ELR (cell line): Measurements from ENCODE around the gene ZMYND11.
"Not testable (repeated sequence)": the region's sequence is repeated elsewhere in the genome, so short reads cannot be mapped to it uniquely, and the experiment has no call there.

Experiments used
- DNase-seq: peaks from one replicate; pipeline ENCODE4 v3.0.0-alpha.2; 2015; ENCODE audit warnings: low read depth

ZMYND11 gene

DNA sequence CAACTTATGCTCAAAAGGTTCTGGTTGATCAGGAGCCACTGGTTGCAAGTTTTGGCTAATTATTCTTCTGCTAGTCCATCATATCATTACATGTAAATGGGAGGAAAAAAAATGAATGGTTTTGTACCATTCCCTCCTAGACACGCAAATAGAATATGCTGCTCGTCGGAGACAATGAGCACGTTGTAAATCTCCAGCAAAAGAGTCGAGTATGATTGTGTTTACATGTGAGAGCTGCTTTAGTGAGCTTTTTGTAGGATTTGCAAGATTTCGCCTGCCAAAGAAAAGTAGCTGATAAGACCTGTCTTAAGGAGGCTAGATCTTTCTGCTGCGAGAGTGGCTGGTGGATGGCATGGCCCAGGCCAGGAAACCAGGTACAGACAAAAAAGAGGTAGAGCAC, 109.0 kb downstream of the ZMYND11 start:
- DNase-seq = no peak

DNA sequence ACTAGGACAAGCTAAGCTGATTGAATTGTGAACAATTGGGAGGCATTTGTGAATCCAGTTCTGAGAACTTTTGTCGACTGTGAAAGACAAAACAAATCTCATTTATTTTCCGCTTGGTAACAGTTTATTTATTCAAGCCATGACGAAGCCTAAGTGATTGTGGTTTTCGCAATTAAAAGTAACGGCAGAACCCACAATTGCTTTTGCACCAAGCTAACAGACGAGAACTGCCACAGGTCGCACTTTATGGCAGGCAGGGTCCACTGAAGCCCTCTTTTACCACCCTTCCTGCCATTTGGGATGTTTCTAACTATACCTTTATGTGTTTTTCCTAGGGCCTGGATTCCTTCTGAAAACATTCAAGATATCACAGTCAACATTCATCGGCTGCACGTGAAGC, 111.2 kb downstream of the ZMYND11 start:
- DNase-seq = no peak

DNA sequence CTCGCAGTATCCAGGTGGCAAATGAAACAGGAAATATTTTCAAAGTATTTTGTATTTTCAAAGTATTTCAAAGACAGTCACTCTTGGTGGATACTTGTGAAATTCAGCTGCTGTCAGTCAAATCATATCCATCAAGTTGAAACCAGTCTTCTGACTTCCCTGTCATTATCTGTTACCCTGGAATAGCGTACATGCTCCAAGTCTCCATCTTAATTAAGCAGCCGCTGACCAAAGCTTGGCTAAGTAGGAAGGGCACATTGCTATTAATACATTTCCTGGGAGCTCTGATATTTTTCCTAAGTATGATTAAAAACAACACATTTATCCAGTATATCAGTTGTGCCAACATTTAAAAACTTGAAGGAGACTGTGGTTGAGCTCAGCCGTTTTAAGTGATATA, 112.2 kb downstream of the ZMYND11 start:
- no peak for DNase-seq

DNA sequence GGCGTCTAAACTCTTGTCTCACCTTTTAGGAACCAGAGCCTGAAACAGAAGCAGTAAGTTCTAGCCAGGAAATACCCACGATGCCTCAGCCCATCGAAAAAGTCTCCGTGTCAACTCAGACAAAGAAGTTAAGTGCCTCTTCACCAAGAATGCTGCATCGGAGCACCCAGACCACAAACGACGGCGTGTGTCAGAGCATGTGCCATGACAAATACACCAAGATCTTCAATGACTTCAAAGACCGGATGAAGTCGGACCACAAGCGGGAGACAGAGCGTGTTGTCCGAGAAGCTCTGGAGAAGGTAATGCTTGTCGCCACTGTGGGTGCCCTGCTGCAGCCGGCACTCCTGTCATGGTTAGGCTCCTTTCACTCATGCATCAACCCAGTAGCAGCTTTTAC, 113.1 kb downstream of the ZMYND11 start:
- no peak for DNase-seq

DNA sequence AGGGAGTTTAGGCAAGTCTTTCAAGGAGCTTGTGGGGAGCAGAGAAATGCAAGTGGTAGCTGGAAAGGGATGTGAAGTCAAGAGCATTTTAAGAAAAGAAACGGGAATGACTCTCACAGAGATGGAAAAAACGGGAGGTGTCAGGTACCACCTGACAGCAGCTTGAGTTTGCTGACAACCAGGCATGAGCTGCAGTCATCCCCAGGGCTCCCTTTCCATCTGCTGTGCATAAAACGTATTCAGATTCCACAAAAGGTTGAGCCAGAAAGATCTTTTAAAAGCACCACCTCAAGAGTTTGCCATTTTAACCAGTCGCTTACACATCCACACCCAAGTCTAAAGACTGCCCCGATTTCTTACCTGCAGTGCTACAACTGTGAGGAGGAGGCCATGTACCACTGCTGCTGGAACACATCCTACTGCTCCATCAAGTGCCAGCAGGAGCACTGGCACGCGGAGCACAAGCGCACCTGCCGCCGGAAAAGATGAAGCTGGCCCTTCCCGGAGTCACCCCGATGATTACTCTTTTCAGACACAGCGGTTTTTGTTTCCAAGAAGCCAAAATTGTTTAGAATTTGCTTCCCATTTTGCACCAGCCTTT, 116.8 kb downstream of the ZMYND11 start:
- no peak for DNase-seq

DNA sequence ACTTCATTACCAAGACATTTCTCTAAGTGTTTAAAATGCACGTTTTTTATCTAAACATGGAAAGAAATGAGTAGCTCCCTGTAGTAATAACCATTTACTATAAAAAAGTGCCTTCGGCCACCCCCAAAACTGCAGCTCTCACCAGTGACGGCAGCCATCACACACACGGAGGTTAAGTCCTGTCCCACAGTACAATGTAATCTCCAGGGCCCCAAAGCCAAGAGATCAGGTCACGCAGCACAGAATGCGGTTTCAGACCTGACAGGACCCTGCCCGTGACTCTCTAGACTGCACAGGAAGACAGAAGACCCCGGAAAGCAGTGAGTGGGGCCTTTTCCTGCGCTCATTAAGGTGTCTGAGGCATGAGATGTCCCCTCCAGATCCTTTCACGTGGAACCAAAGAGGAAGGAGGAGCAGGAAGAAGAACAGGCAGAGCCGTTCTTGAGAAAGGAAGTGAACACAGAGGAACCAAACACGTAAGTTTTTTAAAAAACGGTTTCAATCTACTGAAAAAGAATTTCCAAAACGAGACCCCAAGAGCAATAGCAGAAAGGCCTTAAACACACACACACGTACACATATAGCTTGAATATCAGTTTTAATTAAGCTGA, 125.7 kb downstream of the ZMYND11 start:
- DNase-seq = no peak

DNA sequence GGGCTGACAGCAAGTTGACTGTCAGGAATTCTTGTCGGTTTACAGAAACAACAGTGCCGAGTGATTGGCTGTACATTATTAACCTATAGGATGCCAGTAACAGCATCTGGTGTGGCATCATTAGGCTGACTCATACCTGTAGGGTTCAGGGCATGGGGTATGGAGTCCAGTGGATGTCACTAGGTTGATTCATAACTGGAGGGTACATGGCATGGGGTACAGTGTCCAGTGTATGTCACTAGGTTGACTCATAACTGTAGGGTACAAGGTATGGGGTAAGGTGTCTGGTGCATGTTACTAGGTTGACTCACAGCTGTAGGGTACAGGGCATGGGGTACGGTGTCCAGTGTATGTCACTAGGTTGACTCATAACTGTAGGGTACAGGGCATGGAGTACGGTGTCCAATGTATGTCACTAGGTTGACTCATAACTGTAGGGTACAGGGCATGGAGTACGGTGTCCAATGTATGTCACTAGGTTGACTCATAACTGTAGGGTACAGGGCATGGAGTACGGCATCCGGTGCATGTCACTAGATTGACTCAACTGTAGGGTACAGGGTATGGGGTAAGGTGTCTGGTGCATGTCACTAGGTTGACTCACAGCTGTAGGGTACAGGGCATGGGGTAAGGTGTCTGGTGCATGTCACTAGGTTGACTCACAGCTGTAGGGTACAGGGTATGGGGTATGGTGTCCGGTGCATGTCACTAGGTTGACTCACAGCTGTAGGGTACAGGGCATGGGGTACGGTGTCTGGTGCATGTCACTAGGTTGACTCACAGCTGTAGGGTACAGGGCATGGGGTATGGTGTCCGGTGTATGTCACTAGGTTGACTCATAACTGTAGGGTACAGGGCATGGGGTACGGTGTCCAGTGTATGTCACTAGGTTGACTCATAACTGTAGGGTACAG, 129.2 kb downstream of the ZMYND11 start:
- DNase-seq = peak; percentile 15

DNA sequence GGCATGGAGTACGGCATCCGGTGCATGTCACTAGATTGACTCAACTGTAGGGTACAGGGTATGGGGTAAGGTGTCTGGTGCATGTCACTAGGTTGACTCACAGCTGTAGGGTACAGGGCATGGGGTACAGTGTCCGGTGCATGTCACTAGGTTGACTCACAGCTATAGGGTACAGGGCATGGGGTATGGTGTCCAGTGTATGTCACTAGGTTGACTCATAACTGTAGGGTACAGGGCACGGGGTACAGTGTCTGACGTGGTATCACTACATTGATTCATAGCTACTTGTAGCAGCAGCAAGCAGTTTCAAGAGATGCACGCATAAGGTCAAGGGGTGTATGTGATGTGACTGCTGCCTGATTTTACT, 129.8 kb downstream of the ZMYND11 start:
- DNase-seq = peak; percentile 33

DNA sequence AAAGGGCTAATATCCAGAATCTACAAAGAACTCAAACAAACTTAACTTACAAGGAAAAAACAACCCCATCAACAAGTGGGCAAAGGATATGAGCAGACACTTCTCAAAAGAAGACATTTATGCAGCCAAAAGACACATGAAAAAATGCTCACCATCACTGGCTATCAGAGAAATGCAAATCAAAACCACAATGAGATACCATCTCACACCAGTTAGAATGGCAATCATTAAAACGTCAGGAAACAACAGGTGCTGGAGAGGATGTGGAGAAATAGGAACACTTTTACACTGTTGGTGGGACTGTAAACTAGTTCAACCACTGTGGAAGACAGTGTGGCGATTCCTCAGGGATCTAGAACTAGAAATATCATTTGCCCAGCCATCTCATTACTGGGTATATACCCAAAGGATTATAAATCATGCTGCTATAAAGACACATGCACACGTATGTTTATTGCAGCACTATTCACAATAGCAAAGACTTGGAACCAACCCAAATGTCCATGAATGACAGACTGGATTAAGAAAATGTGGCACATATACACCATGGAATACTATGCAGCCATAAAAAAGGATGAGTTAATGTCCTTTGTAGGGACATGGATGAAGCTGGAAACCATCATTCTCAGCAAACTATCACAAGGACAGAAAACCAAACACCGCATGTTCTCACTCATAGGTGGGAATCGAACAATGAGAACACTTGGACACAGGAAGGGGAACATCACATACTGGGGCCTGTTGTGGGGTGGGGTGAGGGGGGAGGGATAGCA, 130.7 kb downstream of the ZMYND11 start:
- DNase-seq = not testable (repeated sequence)

DNA sequence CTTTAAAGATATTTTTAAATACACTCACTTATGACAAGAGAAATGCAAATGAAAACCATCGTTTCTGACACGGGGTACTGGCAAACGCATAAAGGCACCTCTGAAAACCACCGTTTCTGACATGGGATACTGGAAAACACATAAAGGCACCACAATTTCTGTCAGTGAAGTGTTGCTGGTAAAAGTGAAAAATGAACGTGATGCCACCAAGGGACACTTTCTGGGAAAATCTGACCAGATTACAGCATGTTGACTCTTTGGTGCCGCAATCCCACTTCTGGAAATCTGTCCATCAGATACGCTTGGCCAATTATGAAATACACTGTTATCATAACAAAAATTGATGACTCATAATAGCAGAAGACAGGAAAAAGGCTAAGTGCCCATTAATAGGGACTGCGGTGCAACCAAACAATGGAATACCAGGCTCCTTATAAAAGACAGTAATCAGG, 131.7 kb downstream of the ZMYND11 start:
- DNase-seq = peak; percentile 58

DNA sequence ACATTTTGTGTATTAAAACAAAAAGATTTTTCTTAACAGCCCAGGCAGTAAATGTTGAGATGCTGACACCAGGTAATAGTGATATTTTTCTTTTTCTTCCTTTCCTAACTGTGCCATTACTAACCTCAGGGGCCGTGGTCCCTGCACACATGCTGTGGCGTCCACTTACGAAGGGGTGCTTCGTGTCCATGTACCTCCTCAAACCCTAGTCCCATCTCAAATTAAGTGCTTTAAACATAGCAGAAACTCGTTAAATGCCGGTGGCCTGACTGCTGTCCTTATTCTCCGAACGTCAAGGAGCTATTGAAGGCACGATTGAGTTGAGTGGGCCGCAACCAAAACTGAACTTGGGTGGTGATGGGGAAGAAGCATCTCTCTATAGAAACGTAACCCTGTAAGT, 132.4 kb downstream of the ZMYND11 start:
- no peak for DNase-seq

DNA sequence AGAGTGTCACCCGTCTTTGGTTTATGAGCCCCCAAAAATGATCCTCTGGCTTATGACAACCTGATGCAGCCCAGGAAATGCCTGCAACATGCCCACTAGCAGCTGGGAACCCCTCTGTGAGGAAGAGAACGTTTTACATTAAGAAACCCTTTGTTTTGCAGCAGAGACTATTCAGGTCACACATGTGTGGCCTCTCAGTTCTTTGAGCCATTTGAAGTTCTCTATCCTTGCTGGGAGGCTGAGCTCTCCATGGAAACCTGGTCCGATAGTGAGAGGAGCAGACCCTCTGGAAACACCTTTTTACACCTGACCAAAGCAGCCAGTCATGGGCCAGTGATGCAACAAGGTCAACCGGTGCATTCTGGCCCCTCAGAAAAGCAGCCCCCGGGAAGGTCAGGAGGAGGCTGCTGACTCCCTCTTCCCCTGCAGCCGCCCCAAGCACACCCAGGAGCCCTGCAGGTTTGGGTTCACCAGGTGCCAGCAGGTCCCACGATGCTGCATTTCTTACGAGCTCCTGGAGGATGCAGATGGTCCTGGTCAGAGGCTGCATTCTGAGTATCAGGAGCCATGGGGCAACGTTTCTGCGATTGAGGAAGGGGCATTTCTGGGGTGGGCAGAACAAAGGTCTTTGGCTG, 134.3 kb downstream of the ZMYND11 start:
- no peak for DNase-seq

DNA sequence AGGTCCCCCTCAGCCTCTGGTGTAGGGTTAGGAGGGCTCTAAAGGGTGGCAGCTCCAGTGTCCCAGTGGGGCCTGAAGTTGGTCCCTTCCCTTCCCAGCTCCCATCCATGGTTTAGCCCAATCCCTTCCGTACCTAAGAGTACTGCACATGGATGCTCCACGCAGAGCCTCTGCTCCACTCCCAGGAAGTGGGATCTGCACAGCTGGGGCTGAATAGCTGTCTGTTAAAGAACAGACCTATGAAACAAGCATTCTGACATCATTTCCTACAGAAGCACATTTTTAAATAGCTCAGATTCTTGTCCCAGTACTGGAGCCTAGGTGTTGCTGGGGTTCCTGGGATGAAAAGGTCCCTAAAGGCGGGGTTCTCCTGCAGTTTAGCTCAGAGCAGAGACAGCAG, 135.9 kb downstream of the ZMYND11 start:
- DNase-seq = peak; percentile 4

DNA sequence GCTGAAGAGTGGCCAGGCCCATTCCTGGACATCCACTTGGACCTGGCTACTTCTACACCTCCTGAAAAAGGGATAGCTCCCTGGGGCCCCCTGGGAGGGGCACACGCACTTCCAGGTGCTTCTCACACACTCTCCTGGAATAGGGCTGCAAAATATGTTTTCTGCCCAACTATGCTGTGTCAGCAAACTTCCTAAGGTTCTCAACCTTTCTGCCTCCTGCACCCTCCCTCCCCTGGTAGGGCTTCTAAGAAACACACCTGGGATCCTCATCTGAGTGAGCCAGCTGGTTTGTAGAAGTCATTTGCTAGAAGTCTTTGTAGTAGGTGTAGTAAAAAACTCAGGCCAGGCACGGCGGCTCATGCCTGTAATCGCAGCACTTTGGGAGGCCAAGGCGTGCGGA, 136.5 kb downstream of the ZMYND11 start:
- no peak for DNase-seq

DNA sequence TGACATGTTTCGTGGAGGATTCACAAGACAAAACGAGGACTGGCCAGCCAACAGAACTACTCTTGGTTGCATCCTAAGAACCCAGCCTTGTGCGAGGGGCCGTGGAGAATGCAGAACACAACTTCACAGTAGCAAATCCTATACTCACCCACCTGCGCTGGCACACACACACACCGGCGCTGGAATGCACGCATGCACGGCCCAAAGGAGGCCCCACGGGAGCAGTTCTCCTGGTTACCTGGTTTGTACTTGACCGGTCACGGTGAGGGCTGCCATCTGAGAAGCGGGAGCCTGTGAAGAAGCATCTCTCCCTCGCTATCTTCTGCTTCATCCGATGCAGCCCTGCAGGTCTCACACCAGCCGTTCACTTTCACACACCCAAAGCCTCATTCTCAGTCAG, 137.8 kb downstream of the ZMYND11 start:
- no peak for DNase-seq

DNA sequence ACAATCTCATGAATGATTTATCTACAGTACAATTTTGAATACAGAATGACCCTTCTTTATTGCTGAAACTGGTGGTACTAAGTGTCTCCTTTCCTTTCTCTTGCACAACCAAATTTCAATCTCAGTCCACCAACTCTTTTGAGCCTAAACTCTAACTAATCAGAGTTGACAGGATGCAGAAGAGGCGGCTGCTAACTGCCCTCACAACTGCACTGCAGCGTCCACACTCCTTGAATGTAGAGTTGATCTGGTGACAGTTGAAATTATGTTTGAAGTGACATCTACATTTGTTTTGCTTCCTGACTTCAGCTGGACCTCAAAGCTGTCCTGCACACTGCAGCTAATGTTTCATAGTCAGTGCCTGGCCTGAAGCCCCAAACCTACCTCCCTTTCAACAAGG, 139.6 kb downstream of the ZMYND11 start:
- no peak for DNase-seq

DNA sequence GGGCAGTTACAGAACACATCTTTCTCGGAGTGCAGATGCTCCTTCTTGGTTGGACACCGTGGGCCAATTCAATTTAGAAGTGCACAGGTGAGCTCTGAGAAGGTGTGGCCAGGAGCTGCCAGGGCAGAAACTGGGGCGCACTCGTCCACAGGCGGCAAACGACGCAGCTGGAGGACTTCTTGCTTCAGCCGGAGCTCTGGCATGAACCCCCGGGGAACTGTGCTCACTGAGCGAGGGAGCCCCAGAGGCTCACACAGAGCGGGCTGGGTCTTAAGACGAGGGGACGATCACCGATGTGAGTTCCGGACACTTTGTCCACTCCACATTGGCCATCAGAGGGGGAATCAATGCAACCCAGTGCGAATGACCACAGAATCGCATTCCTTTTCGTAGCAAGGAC, 140.4 kb downstream of the ZMYND11 start:
- no peak for DNase-seq

DNA sequence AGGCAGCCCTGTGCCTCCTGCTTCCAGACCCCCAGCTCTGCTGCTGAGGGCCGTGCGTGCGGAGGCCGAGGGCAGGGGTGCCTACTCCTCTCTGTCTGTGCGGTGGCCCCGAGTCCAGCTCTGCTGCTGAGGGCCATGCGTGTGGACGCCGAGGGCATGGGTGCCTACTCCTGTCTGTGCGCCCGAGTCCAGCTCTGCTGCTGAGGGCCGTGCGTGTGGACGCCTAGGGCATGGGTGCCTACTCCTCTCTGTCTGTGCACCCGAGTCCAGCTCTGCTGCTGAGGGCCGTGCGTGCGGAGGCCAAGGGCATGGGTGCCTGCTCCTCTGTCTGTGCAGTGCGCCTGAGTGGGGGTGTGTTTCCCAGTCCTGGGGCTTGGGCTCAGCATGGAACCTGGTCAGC, 142.7 kb downstream of the ZMYND11 start:
- no peak for DNase-seq

DNA sequence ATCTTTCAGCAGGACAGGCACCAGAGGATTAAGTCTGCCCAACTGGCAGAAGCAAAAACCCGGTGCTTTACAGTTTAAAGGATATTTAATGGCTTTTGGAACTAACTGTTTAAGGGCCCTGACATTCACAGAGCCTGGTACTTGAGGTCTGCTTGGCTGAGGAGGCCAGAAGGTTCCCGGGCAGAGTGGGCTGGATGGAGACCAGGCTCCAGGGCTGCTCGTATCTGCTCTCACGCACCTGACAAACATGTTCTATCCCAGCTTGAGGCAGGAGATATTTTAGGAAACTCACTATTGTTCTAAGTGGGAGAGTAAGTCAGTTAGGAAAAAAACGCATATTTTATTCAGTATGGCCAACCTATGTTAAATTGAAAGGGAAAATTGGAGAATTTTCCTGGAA, 143.5 kb downstream of the ZMYND11 start:
- no peak for DNase-seq

DNA sequence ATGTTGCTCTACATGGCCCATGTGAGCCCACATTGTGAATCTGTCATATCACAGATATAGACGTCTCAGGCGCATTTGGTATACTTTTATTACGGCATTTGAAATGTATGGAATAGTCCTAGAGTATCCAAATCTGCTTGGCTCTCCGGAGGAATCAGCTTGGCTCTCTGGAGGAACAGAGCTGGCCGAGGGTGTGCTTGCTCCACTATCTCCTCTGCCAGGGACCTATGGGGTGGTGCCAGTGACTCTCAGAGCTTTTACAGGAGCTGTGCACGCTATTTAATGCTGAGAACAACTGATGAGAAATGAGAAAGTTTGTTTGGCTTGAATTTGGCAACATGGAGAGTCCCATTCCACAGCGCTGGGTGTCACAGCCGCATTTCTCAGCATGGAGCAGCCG, 144.0 kb downstream of the ZMYND11 start:
- no peak for DNase-seq

DNA sequence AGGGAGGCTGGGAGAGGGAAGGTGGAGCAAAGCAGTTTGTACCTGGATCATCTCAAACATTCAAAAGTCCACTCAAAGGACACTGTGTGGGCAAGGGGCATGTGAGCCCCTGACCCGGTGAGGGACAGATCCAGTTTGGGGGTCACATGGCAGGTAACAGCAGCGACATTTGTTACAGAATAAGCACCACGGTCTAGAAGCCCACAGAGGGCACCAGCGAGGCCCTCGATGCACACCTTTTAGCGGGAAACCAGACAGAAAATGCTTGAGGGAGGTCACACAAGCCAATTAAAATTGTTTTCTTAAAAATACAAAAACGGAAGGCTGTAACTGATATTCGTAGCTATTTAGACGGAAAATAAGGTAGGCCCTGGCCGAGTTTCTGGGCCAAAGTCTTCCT, 144.4 kb downstream of the ZMYND11 start:
- DNase-seq = no peak
